Measurements from ENCODE around the gene LBH. TPM values are rescaled to one million over a fixed set of nuclear protein-coding genes. Genes with fewer than 3 reads are reported as not detected.

LBH gene
- total RNA-seq, 4 donors from 2014 or later = 7.0 to 37.8 (median 16.3) TPM

- H3K4me3 ChIP-seq = no peak overlapping the region
- TF ChIP-seq, protein P1, sequence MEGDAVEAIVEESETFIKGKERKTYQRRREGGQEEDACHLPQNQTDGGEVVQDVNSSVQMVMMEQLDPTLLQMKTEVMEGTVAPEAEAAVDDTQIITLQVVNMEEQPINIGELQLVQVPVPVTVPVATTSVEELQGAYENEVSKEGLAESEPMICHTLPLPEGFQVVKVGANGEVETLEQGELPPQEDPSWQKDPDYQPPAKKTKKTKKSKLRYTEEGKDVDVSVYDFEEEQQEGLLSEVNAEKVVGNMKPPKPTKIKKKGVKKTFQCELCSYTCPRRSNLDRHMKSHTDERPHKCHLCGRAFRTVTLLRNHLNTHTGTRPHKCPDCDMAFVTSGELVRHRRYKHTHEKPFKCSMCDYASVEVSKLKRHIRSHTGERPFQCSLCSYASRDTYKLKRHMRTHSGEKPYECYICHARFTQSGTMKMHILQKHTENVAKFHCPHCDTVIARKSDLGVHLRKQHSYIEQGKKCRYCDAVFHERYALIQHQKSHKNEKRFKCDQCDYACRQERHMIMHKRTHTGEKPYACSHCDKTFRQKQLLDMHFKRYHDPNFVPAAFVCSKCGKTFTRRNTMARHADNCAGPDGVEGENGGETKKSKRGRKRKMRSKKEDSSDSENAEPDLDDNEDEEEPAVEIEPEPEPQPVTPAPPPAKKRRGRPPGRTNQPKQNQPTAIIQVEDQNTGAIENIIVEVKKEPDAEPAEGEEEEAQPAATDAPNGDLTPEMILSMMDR (IDR thresholded peaks at IDR 0.05) = no peak
- TF ChIP-seq POLR2AphosphoS5 (IDR thresholded peaks at IDR 0.05) (no peak), EP300 (IDR thresholded peaks at IDR 0.05; ENCODE audit: low read depth) (no peak), POLR2A (IDR thresholded peaks at IDR 0.05) (no peak)
- intact Hi-C loops (cut with DNase I; ENCODE audit: low total_unique reads) = no loop called here
- H3K36me3 ChIP-seq = no peaks in the 10 kb centered on the region
- DNase-seq = no peak
- no peaks in the 10 kb centered on the region for H3K9me3 ChIP-seq
- 49 to 56% methylated on average over 2 to 4 of the region's 4 CpGs for WGBS, 2 donors (ENCODE audit: low coverage in 1 of 2)
- no peak overlapping the region for H3K27ac ChIP-seq
- peaks cover 11% of the 10 kb centered on the region for H3K27me3 ChIP-seq
- in situ Hi-C loops (cut with MboI; ENCODE audit: low pct_ligation_motif_present in 1 of 4, low pct_unique_long_range_greater_than_20kb in 1 of 4, low sequenced_read_pairs in 3 of 4) = loop anchor here in 1 of 4 donors (25.0 kb wide), 1 partner anchor 943 kb away; no protein-coding TSS in a partner anchor
- peaks cover 2 to 18% (median 5%) of the 10 kb centered on the region in 4 donors for H3K4me1 ChIP-seq
Measured at GRCh38 chr2:30218814-30219213, 12.5 kb upstream of the LBH start.

DNA sequence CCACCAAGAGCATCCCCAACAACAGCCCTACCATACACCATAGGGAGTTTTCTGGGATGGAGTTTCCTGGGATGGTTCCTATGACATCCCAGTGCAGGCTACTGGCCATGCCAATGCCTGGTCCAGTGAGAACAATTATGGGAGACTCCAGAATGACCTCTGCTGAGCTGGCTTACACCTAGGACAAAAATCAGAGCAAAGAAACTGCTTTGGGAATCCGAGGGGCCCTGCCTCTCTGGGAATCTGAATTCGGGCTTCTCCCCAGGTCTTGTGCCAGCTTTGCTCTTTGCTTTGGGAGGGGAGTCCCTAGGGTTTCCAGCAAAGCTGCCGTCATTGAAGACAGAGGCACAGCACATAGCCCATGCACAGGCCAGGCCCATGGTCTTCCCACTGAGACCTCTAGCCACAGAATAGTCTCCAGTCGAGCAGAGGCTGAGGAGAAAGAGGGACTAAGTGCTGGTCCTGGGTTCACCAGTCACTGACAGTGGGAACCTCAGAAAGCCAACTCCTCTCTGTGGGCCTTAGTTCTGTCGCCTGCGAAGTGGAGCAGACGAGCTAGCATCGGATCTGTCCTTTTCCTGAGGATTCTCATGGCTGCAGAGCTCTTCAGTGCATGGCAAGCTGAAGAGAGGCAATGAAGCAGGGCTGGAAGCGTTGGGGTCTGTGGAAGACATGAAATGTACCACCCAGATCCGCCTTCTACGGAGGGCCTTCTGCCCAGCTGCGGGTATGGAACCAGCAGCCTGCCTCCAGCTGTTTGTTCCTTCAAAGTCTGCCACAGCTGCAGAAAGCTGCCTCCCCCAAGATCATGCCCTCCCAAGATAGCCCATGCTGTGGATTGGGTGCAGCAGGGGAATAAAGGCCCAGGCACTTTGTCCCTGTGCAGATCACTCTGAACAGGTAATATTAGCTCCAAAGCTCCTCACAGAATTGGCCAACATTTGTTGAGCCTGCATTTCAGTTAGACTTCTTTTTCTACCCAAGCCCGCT, 11.2 kb upstream of the LBH start:
- TF ChIP-seq POLR2A (IDR thresholded peaks at IDR 0.05) (no peak), EP300 (IDR thresholded peaks at IDR 0.05; ENCODE audit: low read depth) (no peak), POLR2AphosphoS5 (IDR thresholded peaks at IDR 0.05) (no peak)
- TF ChIP-seq, protein P1 (IDR thresholded peaks at IDR 0.05) = no peak
- Histone ChIP-seq H3K4me3 (no peak overlapping the region), H3K36me3 (no peaks in the 10 kb centered on the region), H3K27me3 (peaks cover 11% of the 10 kb centered on the region), H3K27ac (no peak overlapping the region), H3K4me1 (peaks cover 10 to 32% (median 14%) of the 10 kb centered on the region in 4 donors), H3K9me3 (no peaks in the 10 kb centered on the region)
- DNase-seq = no peak
- intact Hi-C loops (cut with DNase I; ENCODE audit: low total_unique reads) = no loop called here
- in situ Hi-C loops (cut with MboI; ENCODE audit: low pct_ligation_motif_present in 1 of 4, low pct_unique_long_range_greater_than_20kb in 1 of 4, low sequenced_read_pairs in 3 of 4) = loop anchor here in 1 of 4 donors (25.0 kb wide), 1 partner anchor 942 kb away; no protein-coding TSS in a partner anchor
- WGBS, 2 donors (ENCODE audit: low coverage in 1 of 2) = 94 to 100% methylated on average over 2 to 13 of the region's 13 CpGs

DNA sequence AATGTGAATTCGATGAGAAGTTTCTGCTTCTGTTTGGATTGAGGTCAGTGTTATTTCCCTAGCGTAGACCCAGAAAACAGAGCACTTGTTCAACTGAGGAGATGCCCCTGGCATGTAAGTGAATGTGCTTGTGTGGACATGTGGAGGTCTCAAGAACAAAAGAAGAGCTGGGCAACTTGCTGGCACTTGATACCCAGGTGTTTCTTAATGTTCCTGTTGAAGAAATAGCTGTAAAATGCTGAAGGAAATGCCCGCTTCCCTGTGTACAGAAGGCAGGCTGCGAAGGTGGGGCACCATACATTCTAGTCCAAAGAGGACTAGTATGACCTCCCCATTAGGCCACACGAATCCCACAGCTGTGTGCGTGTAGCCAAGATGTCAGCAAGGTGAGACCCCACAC, 9.8 kb upstream of the LBH start:
- intact Hi-C loops (cut with DNase I; ENCODE audit: low total_unique reads) (no loop called here), in situ Hi-C loops (cut with MboI; ENCODE audit: low pct_ligation_motif_present in 1 of 4, low pct_unique_long_range_greater_than_20kb in 1 of 4, low sequenced_read_pairs in 3 of 4) (loop anchor here in 1 of 4 donors (25.0 kb wide), 1 partner anchor 941 kb away; no protein-coding TSS in a partner anchor)
- Histone ChIP-seq H3K4me3 (no peak overlapping the region), H3K27ac (no peak overlapping the region), H3K36me3 (no peaks in the 10 kb centered on the region), H3K4me1 (peaks cover 16 to 45% (median 23%) of the 10 kb centered on the region in 4 donors), H3K9me3 (no peaks in the 10 kb centered on the region), H3K27me3 (peaks cover 11% of the 10 kb centered on the region)
- DNase-seq = no peak
- TF ChIP-seq, protein P1 (IDR thresholded peaks at IDR 0.05) = no peak
- TF ChIP-seq EP300 (IDR thresholded peaks at IDR 0.05; ENCODE audit: low read depth) (no peak), POLR2AphosphoS5 (IDR thresholded peaks at IDR 0.05) (no peak), POLR2A (IDR thresholded peaks at IDR 0.05) (no peak)
- WGBS, 2 donors (ENCODE audit: low coverage in 1 of 2) = 87 to 92% methylated on average over 6 of the region's 6 CpGs

- Histone ChIP-seq H3K36me3 (no peaks in the 10 kb centered on the region), H3K27ac (no peak overlapping the region), H3K27me3 (peaks cover 11% of the 10 kb centered on the region), H3K4me1 (peaks cover 16 to 46% (median 23%) of the 10 kb centered on the region in 4 donors), H3K4me3 (no peak overlapping the region), H3K9me3 (no peaks in the 10 kb centered on the region)
- TF ChIP-seq POLR2AphosphoS5 (IDR thresholded peaks at IDR 0.05) (no peak), POLR2A (IDR thresholded peaks at IDR 0.05) (no peak), EP300 (IDR thresholded peaks at IDR 0.05; ENCODE audit: low read depth) (no peak)
- TF ChIP-seq, protein P1 (IDR thresholded peaks at IDR 0.05) = no peak
- no peak for DNase-seq
- 94 to 100% methylated on average over 2 of the region's 2 CpGs for WGBS, 2 donors (ENCODE audit: low coverage in 1 of 2)
- in situ Hi-C loops (cut with MboI; ENCODE audit: low pct_ligation_motif_present in 1 of 4, low pct_unique_long_range_greater_than_20kb in 1 of 4, low sequenced_read_pairs in 3 of 4) (loop anchor here in 1 of 4 donors (25.0 kb wide), 1 partner anchor 940 kb away; no protein-coding TSS in a partner anchor), intact Hi-C loops (cut with DNase I; ENCODE audit: low total_unique reads) (no loop called here)
Measured at GRCh38 chr2:30222031-30222430, 9.3 kb upstream of the LBH start.
